ENCODE data around the gene UBAP2L.
"Not testable (repeated sequence)": the region's sequence is repeated elsewhere in the genome, so short reads cannot be mapped to it uniquely, and the experiment has no call there.

UBAP2L gene

GRCh38 chr1:154240294-154240833 lies 19.6 kb downstream of the UBAP2L start:
- no peak for DNase-seq (ENCODE audit: low read depth in 2 of 2)

GRCh38 chr1:154241703-154242351 lies 21.1 kb downstream of the UBAP2L start:
- no peak for DNase-seq (ENCODE audit: low read depth in 2 of 2)

GRCh38 chr1:154253671-154254070 lies 32.9 kb downstream of the UBAP2L start:
- DNase-seq (ENCODE audit: low read depth in 2 of 2), result no peak

GRCh38 chr1:154256686-154257085 lies 35.9 kb downstream of the UBAP2L start:
- DNase-seq (ENCODE audit: low read depth in 2 of 2), result no peak

GRCh38 chr1:154258784-154259183 lies 38.0 kb downstream of the UBAP2L start:
- no peak for DNase-seq (ENCODE audit: low read depth in 2 of 2)

- DNase-seq (ENCODE audit: low read depth in 2 of 2), result no peak
Observed at GRCh38 chr1:154260127-154260526, 39.4 kb downstream of the UBAP2L start.

- no peak for DNase-seq (ENCODE audit: low read depth in 2 of 2)
Observed at GRCh38 chr1:154263465-154264332, 42.9 kb downstream of the UBAP2L start.

GRCh38 chr1:154264454-154264853 lies 43.7 kb downstream of the UBAP2L start:
- DNase-seq (ENCODE audit: low read depth in 2 of 2), result no peak

GRCh38 chr1:154265586-154265985 lies 44.8 kb downstream of the UBAP2L start:
- DNase-seq (ENCODE audit: low read depth in 2 of 2), result no peak

- no peak for DNase-seq (ENCODE audit: low read depth in 2 of 2)
Observed at GRCh38 chr1:154270833-154271232, 50.1 kb downstream of the UBAP2L start.

GRCh38 chr1:154272217-154272998 lies 51.7 kb downstream of the UBAP2L start, which contains the start of gene HAX1:
HAX1 (plus strand) TSS chr1:154272629; CDS start chr1:154272724, 95 bp downstream.
- peak; percentile 94 to 98 for DNase-seq (ENCODE audit: low read depth in 2 of 2)

GRCh38 chr1:154272999-154273563 lies 52.3 kb downstream of the UBAP2L start:
- no peak for DNase-seq (ENCODE audit: low read depth in 2 of 2)

GRCh38 chr1:154276797-154277196 lies 56.0 kb downstream of the UBAP2L start:
- no peak for DNase-seq (ENCODE audit: low read depth in 2 of 2)

GRCh38 chr1:154287591-154287990 lies 66.8 kb downstream of the UBAP2L start:
- DNase-seq (ENCODE audit: low read depth in 2 of 2), result not testable (repeated sequence)

GRCh38 chr1:154288661-154289060 lies 67.9 kb downstream of the UBAP2L start:
- no peak for DNase-seq (ENCODE audit: low read depth in 2 of 2)

- DNase-seq (ENCODE audit: low read depth in 2 of 2), result no peak
Observed at GRCh38 chr1:154290921-154291320, 70.2 kb downstream of the UBAP2L start.

- no peak for DNase-seq (ENCODE audit: low read depth in 2 of 2)
Observed at GRCh38 chr1:154295408-154296235, 74.9 kb downstream of the UBAP2L start.

GRCh38 chr1:154301582-154301981 lies 80.8 kb downstream of the UBAP2L start:
- DNase-seq (ENCODE audit: low read depth in 2 of 2), result no peak

GRCh38 chr1:154304664-154305337 lies 84.0 kb downstream of the UBAP2L start:
- DNase-seq (ENCODE audit: low read depth in 2 of 2), result no peak

- DNase-seq (ENCODE audit: low read depth in 2 of 2), result no peak
Observed at GRCh38 chr1:154306151-154306550, 85.4 kb downstream of the UBAP2L start.
